KBM-7 (cell line): ENCODE measurements around the gene CTDSPL.

Source experiments
- DNase-seq: peaks from one replicate; pipeline ENCODE4 v3.0.0-alpha.2; 2015
- in situ Hi-C: fragments of 300-500 bp; cut with MboI; formaldehyde crosslinking; loops from 2 replicates; pipeline ENCODE4 v1.14.3; 2020; ENCODE audit warnings: low sequenced_read_pairs, low pct_unique_long_range_greater_than_20kb, mixed read lengths

The CTDSPL gene

DNA sequence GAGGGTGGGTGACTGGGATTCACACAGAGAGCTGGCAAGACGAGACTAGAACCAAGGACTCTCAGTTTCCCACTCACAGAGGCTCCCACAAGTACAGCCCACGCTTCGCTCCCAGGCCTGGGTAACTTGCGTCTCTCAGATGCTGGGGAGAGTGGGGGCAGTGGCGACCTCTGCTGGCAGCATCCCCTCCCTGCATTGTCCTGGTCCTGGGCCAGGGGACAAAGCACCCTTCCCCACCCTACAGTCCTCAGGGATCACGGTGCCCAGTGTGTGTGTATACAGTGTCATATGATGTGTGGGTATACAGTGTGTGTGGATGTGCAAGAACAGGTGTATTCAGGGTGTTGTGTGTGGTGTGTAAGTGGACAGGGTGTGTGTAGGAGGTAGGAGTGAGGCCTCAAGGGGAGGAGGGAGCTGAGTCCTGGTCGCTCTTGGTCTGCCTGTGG is 141.7 kb downstream of the CTDSPL start:
- in situ Hi-C loops = no loop called here

DNA sequence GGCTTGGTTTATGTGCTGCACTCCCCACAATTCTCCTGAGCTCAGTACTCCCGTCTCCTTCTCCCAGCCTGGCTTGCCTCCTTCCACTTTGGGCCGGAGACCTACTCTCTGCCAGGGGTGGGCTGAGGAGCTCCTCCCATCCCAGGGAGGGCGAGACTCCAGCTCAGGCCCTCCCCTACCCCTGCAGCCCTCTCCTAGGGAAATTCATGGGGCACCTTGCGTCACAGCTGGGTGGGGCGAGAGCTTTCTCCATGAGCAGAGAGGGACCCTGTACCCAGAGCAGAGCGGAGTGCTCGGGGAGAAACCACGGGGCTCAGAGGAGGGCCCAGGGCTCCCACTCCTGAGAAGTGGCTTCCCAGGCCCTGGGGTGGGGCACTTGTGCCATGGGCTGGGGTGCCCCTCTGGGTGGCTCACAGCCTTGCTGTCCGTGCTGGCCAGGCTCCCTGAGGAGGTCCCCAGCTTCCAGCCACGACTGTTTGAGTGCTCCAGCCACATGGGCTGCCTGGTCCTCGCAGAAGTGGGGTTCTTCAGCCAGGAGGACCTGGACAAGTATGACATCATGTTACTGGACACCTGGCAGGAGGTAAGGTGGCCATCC is 142.2 kb downstream of the CTDSPL start:
- in situ Hi-C loops = no loop called here
- DNase-seq = no peak

More for the DNA sequence above, 141.7 kb downstream of the CTDSPL start:
- peak; percentile 60 for DNase-seq

DNA sequence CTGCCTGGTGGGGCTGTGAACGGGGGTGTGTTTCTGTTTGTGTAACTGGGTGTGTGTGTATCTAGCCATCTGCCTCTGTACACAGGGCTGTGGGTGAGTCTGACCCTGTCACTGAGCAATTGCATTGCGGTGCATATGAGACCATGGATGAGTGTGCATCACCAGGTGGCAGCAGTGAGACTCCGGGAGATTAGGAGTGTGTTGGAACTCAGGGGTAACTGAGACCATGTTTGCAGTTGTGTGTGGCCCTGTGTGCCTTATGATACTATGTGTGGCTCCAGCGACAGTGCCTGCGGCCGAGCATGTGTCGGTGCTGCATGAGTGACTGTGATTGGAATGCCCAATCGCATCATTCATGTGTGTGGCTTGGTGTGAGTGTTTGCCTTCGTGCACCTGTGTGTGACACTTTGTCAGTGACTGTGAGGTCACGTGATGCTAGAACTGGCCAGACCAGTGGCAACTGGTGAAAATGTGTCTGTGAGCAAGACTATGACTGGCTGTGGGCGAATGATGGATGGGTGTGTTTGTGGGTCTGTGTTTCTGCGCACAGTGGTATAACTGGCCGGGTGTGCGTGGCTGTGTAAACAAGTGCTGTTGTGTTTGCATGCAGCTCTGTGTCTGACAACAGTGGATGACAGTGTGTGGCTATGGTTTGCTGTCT is 142.9 kb downstream of the CTDSPL start:
- in situ Hi-C loops = no loop called here
- peak; percentile 63 for DNase-seq

DNA sequence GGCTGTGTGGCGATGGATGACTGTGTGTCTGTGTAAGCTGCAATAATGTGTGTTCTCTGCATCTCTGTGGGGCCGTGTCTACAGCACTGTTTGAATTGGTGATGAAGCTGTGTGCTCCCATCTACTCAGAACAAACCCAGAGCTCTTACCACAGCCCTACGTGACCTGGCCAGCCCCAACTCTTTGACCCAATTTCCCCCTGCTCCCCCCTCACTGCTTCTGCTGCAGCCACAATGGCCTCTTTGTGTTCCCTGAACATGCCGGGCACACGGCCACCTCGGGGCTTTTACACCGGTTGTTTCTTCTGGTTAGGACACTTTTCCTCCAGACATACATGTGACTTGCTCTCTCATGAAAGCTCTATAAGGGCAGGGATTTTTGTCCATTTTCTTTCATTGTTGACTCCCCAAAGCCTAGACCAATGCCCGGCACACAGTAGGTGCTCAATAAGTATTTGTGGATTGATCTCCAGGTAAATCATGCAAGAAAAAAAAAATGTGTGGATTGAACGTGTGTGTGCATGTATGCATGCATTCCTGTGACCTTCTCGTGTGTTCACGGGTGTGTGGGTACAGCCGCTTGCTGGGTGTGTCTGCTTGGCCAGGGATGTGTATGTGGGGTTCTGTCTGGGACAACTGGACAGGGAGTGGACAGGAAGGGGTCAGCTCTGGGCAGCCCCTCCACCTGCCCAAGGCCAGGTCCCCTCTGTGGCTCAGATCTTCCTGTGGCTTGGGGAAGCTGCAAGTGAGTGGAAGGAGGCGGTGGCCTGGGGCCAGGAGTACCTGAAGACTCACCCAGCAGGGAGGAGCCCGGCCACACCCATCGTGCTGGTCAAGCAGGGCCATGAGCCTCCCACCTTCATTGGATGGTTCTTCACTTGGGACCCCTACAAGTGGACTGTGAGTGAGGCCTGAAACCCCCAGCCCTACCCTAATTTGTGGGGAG is 143.7 kb downstream of the CTDSPL start:
- in situ Hi-C loops = no loop called here
- DNase-seq = no peak

DNA sequence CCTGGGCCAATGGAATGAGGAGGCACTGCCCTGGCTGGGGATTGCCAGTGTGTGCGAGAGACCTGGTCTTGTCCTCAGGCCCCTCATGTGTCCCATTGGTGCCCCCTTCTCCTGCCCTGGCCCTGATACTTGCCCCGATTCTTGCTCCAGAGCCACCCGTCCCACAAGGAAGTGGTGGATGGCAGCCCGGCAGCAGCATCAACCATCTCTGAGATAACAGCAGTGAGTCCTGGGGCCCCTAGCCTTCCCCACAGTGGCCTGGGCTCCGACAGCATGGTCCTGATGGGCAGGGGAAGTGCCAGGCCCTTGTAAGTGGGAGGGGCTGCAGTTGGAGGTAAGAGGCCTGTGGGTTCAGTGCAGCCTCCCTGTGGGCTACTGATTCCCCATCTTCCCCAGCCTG is 144.4 kb downstream of the CTDSPL start:
- DNase-seq = no peak
- in situ Hi-C loops = no loop called here

DNA sequence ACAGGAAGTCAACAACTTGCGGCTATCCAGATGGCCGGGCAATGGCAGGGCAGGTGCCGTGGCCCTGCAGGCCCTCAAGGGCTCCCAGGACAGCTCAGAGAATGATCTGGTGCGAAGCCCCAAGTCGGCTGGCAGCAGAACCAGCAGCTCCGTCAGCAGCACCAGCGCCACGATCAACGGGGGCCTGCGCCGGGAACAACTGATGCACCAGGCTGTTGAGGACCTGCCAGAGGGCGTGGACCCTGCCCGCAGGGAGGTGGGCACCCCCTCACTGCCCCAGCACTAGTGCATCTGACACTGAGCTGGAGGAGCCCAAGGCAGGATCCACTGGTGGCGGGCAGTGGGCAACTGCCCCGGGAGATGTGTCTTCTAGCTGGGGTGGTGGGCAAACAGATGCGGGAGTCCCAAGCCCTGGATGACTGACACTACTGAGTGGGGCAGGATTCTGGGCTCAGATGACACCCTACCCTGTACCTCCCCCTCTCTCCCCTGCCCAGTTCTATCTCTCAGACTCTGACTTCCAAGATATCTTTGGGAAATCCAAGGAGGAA is 144.8 kb downstream of the CTDSPL start:
- in situ Hi-C loops = no loop called here
- DNase-seq = no peak

DNA sequence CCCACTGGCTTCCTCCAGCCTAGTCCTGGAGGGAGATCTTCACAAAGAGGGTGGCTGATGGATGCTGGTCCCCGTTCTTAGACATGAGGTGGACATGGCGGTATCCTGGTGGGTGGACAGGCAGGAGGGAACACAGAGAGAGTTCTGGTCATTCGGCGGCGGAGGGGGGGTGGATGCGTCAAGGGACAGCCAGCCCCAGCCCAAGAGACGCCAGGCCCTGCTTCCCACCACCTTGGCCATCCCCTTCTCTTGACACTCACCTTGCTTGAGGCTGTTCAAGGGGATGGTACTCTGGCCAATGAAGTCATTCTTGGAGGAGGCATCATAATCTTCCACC is 146.0 kb downstream of the CTDSPL start:
- no peak for DNase-seq
- in situ Hi-C loops = no loop called here

DNA sequence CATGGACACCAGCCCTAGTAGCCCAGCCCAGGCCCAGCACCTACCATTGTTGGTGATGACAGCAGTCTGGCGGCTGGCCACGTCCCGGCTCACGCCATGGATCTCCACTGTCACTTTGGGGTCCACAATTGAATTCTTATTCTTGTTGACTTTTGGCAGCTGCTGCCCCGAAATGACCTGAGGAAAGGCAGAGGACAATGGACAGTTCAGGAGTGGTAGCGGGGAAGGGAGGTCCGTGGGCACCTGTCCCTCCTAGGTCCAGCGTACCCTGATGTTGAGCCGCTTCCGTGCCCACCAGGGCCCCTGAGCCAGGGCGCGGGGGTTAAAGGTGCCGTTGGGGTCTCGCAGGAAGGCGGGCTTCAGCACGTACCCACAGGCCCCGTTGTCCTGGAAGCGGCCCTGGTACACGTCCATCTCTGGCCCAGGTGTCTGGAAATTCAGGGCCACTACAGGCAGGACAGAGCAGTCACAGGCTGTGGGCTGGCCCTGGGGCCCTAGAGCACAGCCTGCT is 146.6 kb downstream of the CTDSPL start:
- no peak for DNase-seq
- in situ Hi-C loops = no loop called here

DNA sequence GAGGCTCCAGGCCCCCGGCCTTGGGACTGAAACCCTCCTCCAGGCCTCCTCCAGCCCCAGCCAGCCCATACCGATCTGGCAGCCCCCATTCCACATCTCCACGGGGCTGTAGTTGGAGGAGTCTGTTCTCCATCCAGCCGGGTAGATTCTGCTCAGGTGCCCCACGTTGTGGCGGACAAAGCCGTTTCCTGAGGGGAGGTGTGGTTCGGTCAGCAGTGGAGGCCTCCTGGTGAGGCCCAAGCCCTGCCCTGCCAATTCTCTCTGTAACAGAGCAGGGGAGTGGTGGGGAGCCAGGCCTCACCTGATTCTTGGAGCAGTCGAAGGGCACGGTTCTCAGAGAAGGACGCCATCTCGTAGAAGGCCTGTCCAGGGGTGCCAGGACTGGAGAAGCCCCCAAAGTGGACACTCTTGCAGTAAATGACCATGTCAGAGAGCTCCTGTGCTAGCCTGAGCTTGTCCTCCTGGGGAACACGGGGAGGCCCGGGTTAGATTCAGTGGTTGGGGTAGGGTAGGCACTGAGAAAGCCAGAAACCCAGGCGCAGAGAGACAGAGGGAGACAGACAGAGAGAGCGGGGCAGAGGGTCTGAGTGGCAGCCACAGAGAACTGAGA is 147.4 kb downstream of the CTDSPL start:
- DNase-seq = no peak
- in situ Hi-C loops = no loop called here

DNA sequence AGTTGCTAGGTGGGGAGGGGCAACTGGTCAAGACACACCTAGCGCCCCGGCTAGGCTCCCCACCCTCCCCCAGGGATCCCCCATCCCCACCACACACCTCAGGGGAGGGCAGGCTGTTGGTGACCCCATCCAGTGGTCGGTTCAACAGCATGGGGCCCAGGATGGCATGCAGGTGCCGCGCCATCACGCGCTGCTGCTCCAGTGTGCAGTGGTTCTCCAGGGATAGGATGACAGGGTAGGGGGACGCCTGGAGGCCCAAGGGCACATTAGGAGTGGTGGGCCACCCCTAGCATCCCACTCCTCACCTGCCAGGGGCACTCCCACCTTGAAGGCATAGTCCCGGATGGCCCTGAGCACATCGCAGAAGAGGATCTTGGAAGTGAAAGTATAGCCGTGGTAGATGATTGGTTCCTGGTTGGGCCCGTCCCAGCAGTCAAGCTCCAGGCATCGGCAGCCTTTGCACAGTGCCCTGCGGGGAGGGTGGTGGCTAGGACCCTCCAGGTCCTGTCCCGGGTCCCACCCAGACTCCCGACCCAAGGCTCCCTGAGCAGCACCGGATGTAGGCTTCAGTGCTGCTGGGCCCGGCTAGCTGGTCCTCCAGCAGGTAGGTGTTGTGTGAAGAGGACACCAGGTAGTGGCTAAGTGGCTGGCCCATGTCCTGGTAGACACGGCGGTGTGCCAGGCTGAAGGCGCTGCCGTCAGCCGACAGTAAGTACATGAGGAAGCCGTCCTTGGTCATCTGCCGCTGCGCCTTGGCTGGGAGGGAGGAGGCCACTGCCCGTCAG is 148.3 kb downstream of the CTDSPL start:
- DNase-seq = no peak
- in situ Hi-C loops = no loop called here

DNA sequence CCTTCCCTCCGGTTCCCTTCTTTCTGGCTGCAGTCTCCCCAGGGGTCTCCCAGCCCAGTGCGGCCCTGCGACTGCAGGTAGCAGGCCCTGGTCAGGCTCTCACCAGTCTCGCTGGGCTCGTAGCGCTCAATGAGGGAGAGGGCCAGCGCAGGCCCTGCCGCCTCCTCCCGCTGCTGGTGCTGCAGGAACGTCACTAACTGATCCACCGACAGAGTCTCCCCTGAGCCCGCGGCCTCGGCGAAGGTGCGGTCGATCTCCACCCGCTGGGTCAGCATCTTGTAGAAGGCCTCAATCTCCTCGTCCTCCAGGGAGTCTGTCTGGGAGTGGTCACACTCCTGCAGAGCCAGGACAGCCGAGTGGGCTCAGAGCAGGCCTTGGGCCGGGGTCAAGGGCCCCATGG is 149.4 kb downstream of the CTDSPL start:
- in situ Hi-C loops = no loop called here
- DNase-seq = no peak

DNA sequence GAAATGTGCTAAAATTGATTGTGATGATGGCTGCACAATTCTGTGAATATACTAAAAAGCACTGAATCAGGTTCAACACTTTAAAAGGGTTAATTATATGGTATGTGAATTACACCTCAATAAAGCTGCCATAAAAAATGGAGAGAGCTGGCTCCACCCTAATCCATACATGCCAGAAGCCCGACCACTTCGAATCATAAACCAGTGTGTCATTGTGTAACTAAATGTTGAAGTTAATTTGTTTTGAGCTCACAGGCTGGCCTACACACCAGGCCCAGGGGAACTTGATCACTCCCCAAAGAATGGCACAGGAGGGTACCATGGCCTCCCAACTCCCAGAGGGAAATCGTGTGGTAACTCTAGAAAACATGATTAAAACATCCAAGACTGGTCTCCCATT is 153.8 kb downstream of the CTDSPL start:
- in situ Hi-C loops = no loop called here
- no peak for DNase-seq

DNA sequence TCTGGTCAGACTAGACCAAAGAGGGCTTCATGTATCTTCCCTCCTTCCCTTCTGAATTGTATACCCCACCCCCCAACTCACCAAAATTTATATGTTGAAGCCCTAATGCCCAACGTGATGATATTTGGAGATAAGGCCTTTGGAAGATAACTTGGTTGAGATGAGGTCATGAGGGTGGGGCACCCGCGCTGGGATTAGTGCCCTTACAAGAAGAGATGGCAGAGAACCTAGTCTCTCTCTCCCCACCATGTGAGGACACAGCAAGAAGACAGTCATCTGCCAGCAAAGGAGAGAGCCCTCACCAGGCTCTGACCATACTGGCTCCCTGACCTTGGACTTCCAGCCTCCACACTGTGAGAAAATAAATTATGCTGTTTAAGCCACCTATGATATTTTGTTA is 154.3 kb downstream of the CTDSPL start:
- in situ Hi-C loops = no loop called here
- DNase-seq = no peak

DNA sequence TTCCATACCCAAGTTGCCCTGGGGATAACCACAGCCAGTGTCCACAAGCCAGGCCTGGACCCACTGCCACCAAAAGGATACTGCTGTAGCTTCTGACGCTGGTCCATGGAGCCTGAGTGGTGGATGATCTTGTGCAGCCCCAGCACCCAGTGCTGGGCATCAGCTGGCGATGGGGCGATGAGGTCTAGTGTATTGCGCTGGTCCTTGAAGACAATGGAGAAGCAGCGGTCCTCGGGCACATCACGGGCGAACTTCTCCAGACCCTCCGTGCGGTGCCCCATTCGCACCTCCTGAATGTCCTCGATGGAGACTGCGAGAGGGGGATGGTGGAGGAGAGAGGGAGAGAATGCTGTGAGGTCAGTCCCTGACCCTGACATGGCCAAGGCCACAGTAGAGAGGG is 154.7 kb downstream of the CTDSPL start:
- in situ Hi-C loops = no loop called here

DNA sequence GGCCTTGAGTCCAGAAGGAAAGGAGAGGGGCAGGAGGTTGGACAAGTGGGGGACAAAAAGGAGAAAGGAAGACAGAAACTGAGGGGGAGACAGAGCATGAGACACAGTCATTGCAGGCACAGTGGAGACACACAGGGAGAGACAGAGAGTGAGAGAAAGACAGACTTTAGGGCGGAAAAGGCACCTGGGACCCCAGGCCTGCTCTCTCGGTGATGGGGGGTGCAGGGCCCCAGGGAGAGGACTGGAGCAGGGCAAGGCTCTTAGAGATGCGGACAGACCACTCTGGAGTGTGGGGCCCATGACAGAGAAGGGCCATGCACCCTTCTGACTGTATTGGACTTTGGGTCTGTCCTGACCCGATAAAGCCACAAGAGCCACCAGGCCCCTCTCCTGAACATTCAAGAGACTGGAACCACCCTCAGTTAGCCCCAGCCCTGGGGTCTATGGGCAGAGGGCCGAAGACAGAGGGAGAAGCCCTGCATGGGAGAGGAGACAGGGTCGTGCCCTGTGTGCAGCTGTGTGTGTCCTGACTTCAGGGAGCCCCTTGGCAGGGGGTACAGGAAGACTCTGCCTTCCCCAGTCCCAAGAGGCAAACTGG is 155.3 kb downstream of the CTDSPL start:
- in situ Hi-C loops = no loop called here
- DNase-seq = no peak

More for the DNA sequence above, 154.7 kb downstream of the CTDSPL start:
- no peak for DNase-seq

DNA sequence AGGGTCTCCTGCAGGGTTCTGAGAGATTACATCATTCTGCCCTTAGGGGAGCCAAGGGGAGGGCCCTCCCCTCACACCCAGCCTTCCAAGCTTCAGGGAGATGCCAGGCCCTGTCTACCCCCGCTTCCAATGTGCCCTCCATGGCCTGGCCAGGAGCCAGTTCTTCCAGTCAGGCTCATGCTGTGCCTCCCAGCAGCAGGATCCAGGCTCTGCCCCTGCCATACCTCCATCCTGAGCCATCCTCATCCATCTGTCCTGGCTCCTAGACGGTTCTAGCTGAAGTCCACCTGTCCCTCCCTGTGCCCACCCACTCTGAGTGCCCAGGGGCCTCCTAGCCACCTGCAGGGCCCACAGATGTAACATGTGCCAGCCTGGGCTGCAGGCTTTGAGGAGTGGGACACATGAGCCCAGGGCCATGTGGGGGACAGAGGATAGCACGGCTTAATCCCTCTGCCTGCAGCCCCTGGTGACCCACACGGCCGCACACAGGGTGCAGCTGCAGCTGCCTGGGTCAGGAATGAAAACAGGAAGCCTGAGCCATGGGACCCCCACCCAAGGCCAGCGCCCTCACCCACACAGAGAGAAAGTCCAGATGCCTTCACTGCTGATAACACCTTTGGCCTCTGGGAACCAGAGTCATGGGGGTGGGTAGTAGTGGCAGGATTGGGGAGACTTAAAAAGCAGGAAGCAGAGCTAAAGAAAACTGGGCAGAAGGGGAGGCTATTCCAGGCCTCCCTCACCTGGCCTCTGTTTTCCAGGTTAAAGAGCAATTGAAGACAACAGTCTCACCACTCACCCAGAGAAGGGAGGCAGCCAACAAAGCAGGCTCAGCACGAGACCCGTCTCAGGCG is 156.0 kb downstream of the CTDSPL start:
- DNase-seq = no peak
- in situ Hi-C loops = no loop called here
